GM18909 (cell line): ENCODE results near the gene ADRA2B.
A peak's percentile ranks its signal among the peaks of the same experiment; 100 is the strongest.
"Not testable (repeated sequence)": the region's sequence is repeated elsewhere in the genome, so short reads cannot be mapped to it uniquely, and the experiment has no call there.

Experiments used
- ATAC-seq: cut with Tn5 transposase; IDR thresholded peaks from one replicate; pipeline ENCODE4 v1.9.1; 2021; ENCODE audit warnings: mild to moderate bottlenecking; ENCODE audit not compliant: unreplicated experiment, poor library complexity

The ADRA2B gene

GRCh38 chr2:96116424-96116878 lies at the start of gene ADRA2B:
ADRA2B (minus strand) TSS chr2:96116571; CDS start chr2:96116149, 422 bp downstream.
- peak; percentile 46 for ATAC-seq

GRCh38 chr2:96164459-96165184 lies 48.3 kb upstream of the ADRA2B start:
- peak; percentile 67 for ATAC-seq

GRCh38 chr2:96163768-96164429 lies 47.5 kb upstream of the ADRA2B start:
- ATAC-seq = peak; percentile 70

GRCh38 chr2:96163415-96163767 lies 47.0 kb upstream of the ADRA2B start:
- peak; percentile 12 for ATAC-seq

GRCh38 chr2:96161898-96162297 lies 45.5 kb upstream of the ADRA2B start:
- no peak for ATAC-seq

GRCh38 chr2:96160366-96160765 lies 44.0 kb upstream of the ADRA2B start:
- ATAC-seq = not testable (repeated sequence)

DNA sequence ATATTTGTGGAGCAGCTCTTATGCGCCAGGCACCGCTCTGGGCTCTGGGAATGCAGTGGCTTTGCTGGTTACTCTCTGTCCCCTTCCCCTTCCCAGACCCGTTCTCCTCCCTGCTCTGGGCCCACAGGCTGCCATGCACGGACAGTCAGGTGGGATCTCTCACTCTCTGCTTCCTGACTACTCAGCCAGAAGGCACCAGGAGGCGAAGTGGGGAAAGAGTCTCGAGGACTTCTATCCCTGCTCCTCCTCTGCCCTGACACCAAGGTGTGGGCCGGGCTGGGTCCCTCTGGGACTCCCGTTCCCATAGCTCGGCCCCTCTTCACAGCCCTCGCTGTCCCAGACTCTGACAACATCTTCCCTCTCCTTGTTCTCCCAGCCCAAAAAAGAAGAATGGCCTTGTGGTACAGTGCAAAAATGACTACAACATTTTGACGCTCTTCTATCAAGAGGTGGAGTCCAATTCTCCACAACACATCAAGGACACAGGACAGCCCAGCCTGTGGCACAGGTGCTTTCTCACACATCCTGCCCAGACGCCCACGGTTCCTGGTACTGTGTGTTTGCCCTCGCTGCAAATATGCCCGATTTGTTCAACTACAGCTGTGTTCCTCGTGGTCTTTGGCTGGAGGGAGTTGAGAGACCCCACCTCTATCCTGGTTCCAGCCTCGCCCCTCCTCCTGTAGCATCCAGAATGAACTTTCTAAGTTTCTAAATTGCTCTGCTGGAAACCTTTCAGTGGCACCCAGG lies 42.9 kb upstream of the ADRA2B start:
- ATAC-seq = no peak

- ATAC-seq = no peak
These were observed 42.2 kb upstream of the ADRA2B start for GRCh38 chr2:96158554-96158940.

DNA sequence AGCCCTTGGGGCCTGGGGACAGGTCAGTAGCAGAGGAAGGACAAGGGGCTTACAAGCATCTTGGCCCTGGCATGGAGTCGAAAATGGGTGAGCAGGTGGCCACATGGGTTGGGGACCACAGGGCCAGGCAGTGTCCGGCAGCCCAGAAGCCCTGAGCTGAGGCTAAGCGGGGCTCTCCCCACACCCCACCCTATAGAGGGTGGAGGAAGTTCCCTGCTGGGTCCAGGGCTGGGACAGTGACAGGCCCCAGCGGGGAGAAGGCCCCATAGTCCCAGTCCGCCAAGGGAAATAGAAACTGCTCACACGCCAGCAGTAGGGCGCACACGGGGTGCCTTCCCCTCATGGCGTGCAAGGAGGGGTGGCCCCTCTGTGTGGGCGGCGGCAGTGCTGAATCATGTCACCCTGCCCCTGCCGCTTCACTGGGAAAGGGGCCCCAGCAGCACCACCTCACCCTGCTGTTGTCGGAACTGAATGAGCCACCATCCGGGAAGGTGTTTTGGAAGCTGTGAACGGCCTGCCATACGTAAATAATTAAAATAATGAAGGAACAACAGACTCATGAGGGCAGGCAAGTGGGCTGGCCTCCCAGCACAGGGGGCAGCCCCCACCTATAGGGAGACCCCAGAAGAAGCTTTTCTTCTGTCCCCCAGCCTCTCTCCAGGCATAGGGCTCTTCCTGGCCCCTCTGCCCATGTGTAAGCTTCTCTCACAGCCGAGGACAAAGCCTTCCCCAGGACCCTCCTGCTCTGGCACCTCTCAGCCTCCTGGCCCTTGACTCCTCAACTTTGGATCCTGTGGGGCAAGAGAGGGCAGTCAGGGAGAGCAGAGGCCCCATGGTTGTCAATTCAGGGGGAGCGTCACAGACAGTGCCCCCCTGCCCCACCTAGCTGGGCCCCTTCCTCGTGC lies 41.5 kb upstream of the ADRA2B start:
- peak; percentile 64 for ATAC-seq

- ATAC-seq = peak; percentile 41
These were observed 40.7 kb upstream of the ADRA2B start for GRCh38 chr2:96156926-96157648.

DNA sequence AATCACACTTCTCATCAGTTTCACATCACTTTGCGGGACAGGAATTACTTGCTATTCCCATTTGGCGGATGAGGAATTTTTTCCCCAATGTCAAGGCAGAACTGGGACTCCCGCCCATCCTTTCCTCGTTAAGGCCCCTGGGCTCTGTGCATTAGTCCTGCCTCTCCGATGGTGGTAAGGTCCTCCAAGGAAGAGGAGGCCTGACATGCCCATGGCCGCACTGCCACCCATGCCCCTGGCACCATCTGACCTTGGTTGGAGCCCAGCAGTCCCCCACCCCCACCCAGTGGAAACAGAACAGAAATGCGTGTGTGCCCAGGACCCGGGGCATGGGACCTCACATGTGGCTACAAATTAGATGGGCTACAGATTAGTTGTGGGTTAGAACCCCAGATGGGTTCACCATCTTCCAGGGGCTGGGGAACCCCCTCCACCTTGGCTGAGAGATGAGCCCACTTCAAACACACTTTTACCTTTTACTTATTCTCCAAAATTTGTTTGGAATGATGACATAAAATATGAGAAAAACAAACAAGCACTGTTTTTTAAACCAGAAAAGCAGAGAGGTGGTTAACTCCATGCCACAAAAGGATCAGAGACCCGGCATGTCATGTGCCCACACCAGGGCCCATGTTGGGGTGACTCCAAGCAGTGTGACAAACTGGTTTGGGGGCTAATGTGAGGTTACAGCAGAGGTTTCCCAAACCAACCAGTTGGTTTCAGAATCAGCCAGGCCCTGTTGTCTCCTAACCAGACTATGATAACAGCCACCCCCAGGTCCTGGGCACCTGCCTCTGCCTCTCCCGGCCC lies 39.8 kb upstream of the ADRA2B start:
- ATAC-seq = no peak

- ATAC-seq = no peak
These were observed 38.4 kb upstream of the ADRA2B start for GRCh38 chr2:96154506-96155380.

DNA sequence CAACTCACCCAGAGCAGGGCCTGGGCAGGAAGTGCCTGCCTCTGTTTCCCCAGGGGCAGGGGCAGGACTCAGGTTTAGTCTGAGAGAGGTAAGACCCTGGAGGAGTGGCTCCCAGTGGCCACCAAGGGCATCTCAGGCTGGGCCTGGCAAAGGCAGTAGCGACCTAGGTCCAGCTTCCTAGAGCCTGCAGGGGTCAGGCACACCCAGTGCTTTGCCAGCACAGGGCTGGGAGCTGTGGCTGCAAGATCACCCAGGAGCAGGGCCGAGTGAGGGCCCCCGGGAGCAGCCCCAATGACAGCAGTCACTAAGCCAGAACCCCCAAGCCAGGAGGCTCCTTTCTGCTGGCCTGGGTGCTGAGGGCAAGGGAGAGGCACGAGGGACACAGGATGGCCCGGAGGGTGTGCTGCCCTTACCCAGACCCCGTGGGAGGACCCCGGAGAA lies 37.6 kb upstream of the ADRA2B start:
- no peak for ATAC-seq

DNA sequence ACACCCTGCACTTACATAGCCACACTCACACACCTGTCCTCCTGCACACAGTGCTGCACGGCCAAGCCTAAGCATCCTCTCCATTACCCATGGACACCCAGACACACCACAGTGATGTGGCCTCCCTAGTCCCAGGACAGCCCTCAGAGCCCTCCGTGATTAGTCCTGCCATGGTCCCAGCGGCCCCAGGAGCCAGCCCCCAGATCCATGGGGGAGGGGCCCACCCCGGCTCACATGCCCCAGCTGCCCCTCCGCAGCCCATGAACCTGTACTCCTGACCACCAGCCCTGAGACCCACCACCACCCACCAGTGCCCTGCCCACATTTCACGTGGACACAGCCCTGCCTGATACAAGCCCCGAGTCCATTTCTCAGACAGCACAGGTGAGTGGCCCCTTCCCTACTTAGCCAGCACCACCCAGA lies 36.9 kb upstream of the ADRA2B start:
- ATAC-seq = no peak

- ATAC-seq = no peak
These were observed 36.2 kb upstream of the ADRA2B start for GRCh38 chr2:96152304-96153161.

- no peak for ATAC-seq
These were observed 35.4 kb upstream of the ADRA2B start for GRCh38 chr2:96151595-96152303.
